CD14-positive monocyte (primary cell): ENCODE data around the gene RCOR1. TPM values are rescaled to one million over a fixed set of nuclear protein-coding genes. Genes with fewer than 3 reads are reported as not detected.

Experiments
- DNase-seq, 3 donors: peaks; one replicate each; pipeline ENCODE4 v3.0.0-alpha.2; 2011 to 2022
- H2AFZ ChIP-seq: 2 replicates; pipeline ENCODE4 v1.6.0; 2012; ENCODE audit warnings: mild to moderate bottlenecking, low read depth, low read length, inconsistent platforms; ENCODE audit not compliant: insufficient read depth, poor library complexity, severe bottlenecking
- H3K27ac ChIP-seq, 2 donors: 1 replicate in 1 of 2; 2 replicates in 1 of 2; pipeline ENCODE4 v1.5.1; 2012 to 2013; ENCODE audit warnings: low read length in 2 of 2, control low read depth in 1 of 2, inconsistent platforms in 1 of 2, low read depth in 1 of 2, mild to moderate bottlenecking in 1 of 2
- H3K27me3 ChIP-seq, 2 donors: one replicate each; pipeline versions ENCODE4 v1.6.0 to v1.6.1; 2011 to 2013; ENCODE audit warnings: low read length in 2 of 2; ENCODE audit not compliant: control insufficient read depth in 2 of 2, insufficient read depth in 2 of 2
- H3K36me3 ChIP-seq, 2 donors: replicated peaks in 1 of 2; 1 replicate in 1 of 2; 2 replicates in 1 of 2; pipeline versions ENCODE4 v1.5.1 to v1.6.1; 2012 to 2013; ENCODE audit warnings: low read length in 2 of 2, control low read depth in 1 of 2, inconsistent platforms in 1 of 2, mild to moderate bottlenecking in 1 of 2; ENCODE audit not compliant: insufficient read depth in 2 of 2, control insufficient read depth in 1 of 2
- H3K4me1 ChIP-seq, 2 donors: 1 replicate in 1 of 2; 2 replicates in 1 of 2; pipeline versions ENCODE4 v1.5.1 to v1.6.1; 2012 to 2013; ENCODE audit warnings: low read length in 2 of 2, control low read depth in 1 of 2, inconsistent platforms in 1 of 2, mild to moderate bottlenecking in 1 of 2, moderate library complexity in 1 of 2; ENCODE audit not compliant: insufficient read depth in 2 of 2, control insufficient read depth in 1 of 2
- H3K4me2 ChIP-seq: replicated peaks from 2 replicates; pipeline ENCODE3; 2012; ENCODE audit warnings: low read length, moderate library complexity, mild to moderate bottlenecking; ENCODE audit not compliant: poor library complexity, severe bottlenecking; ENCODE audit errors: extremely low read depth
- H3K4me3 ChIP-seq, 3 experiments: fragments of 200-600 bp in 1 of 3; sonication (generic) in 1 of 3; replicated peaks in 1 of 3; 1 replicate in 2 of 3; 2 replicates in 1 of 3; pipeline ENCODE4 v1.5.1; 2011 to 2013; ENCODE audit warnings: low read length in 3 of 3, mild to moderate bottlenecking in 3 of 3, control low read depth in 2 of 3, low read depth in 2 of 3, inconsistent platforms in 1 of 3, moderate library complexity in 1 of 3
- H3K79me2 ChIP-seq: 2 replicates; pipeline ENCODE4 v1.6.0; 2012; ENCODE audit warnings: mild to moderate bottlenecking, control low read depth, inconsistent platforms, low read length, moderate library complexity; ENCODE audit not compliant: insufficient read depth
- H3K9ac ChIP-seq: 2 replicates; pipeline ENCODE4 v1.6.0; 2017; ENCODE audit warnings: low read length, mild to moderate bottlenecking; ENCODE audit not compliant: insufficient read depth, poor library complexity, severe bottlenecking
- H3K9me3 ChIP-seq, 2 donors: replicated peaks in 1 of 2; 1 replicate in 1 of 2; 2 replicates in 1 of 2; pipeline versions ENCODE4 v1.5.1 to v1.6.1; 2012 to 2013; ENCODE audit warnings: low read length in 2 of 2, control low read depth in 1 of 2; ENCODE audit not compliant: control insufficient read depth in 1 of 2, insufficient read depth in 1 of 2
- H4K20me1 ChIP-seq: 2 replicates; pipeline ENCODE4 v1.6.0; 2012; ENCODE audit warnings: mild to moderate bottlenecking, low read length, control low read depth, moderate library complexity; ENCODE audit not compliant: insufficient read depth
- H3K27ac Mint-ChIP-seq, 7 donors: one replicate each; pipeline ENCODE4 v1.8.0; 2020; ENCODE audit warnings: mild to moderate bottlenecking in 7 of 7, mixed read lengths in 7 of 7, moderate library complexity in 6 of 7, inconsistent platforms in 2 of 7
- H3K27me3 Mint-ChIP-seq, 3 donors: one replicate each; pipeline ENCODE4 v1.8.0; 2021 to 2022; ENCODE audit warnings: low read depth in 3 of 3, mild to moderate bottlenecking in 3 of 3, mixed read lengths in 3 of 3, moderate library complexity in 3 of 3, inconsistent platforms in 1 of 3
- H3K36me3 Mint-ChIP-seq, 2 donors: one replicate each; pipeline ENCODE4 v1.8.0; 2020; ENCODE audit warnings: mixed read lengths in 2 of 2, inconsistent platforms in 1 of 2, mild to moderate bottlenecking in 1 of 2
- H3K4me1 Mint-ChIP-seq: one replicate; pipeline ENCODE4 v1.8.0; 2020; ENCODE audit warnings: mild to moderate bottlenecking, mixed read lengths
- H3K4me3 Mint-ChIP-seq, 2 donors: one replicate each; pipeline ENCODE4 v1.8.0; 2020; ENCODE audit warnings: mild to moderate bottlenecking in 2 of 2, mixed read lengths in 2 of 2, moderate library complexity in 1 of 2
- H3K9me3 Mint-ChIP-seq, 7 donors: one replicate each; pipeline ENCODE4 v1.8.0; 2020 to 2022; ENCODE audit warnings: mixed read lengths in 7 of 7, mild to moderate bottlenecking in 6 of 7, moderate library complexity in 6 of 7, inconsistent platforms in 2 of 7
- CTCF ChIP-seq: fragments of 200-600 bp; IDR thresholded peaks from one replicate; pipeline ENCODE4 v1.8.0; 2022; ENCODE audit warnings: antibody characterized with exemption, mild to moderate bottlenecking
- WGBS: methylation state at CpG from one replicate; pipeline ENCODE4 v1.1.5; 2013; ENCODE audit warnings: missing lambda C conversion rate; ENCODE audit not compliant: insufficient coverage; 5-methylcytosine and 5-hydroxymethylcytosine counted together
- intact Hi-C, 2 donors: fragments of 100-400 bp; cut with micrococcal nuclease; formaldehyde crosslinking; loops; one replicate each; pipeline versions ENCODE4 v1.15.0 to v1.15.1; 2023
- polyA plus RNA-seq, 3 donors: library from polyadenylated mRNA; depleted of rRNA in 1 of 3; unstranded in 2 of 3; stranded (reverse) in 1 of 3; fragments of 300-500 nt in 2 of 3; fragments of >200 nt in 1 of 3; fragmentation: Illumina TruSeq in 2 of 3; gene quantifications; 1 replicate in 2 of 3; 2 replicates in 1 of 3; pipeline ENCODE4 v1.2.3, GENCODE V29; 2012 to 2021

The RCOR1 gene
- polyA plus RNA-seq, 3 donors = 2.1 to 36.6 (median 2.3) TPM

- WGBS = no CpG with 5 or more reads among the region's 2 CpGs
- Histone ChIP-seq H3K36me3 (peaks cover 4 to 11% of the 10 kb centered on the region in 2 donors), H3K4me2 (no peak overlapping the region), H3K27me3 (no peaks in the 10 kb centered on the region), H3K4me3 (no peak overlapping the region), H3K79me2 (peaks cover 100% of the 10 kb centered on the region), H3K9ac (no peak overlapping the region), H4K20me1 (peaks cover 100% of the 10 kb centered on the region), H2AFZ (no peak overlapping the region), H3K4me1 (peaks cover 8 to 9% of the 10 kb centered on the region in 2 donors), H3K9me3 (no peaks in the 10 kb centered on the region), H3K27ac (no peak overlapping the region)
- H3K36me3 Mint-ChIP-seq = peaks cover 16 to 39% of the 10 kb centered on the region in 2 donors
- no peak for DNase-seq
- no peak for TF ChIP-seq CTCF
- H3K4me1 Mint-ChIP-seq = peaks cover 30% of the 10 kb centered on the region
- H3K4me3 Mint-ChIP-seq = no peak overlapping the region
- H3K27ac Mint-ChIP-seq = no peak overlapping the region
- H3K9me3 Mint-ChIP-seq = no peaks in the 10 kb centered on the region
- intact Hi-C loops = no loop called here
- H3K27me3 Mint-ChIP-seq = no peaks in the 10 kb centered on the region
Observed at GRCh38 chr14:102604183-102604582, 11.7 kb downstream of the RCOR1 start.

- peaks cover 4 to 17% of the 10 kb centered on the region in 2 donors for H3K36me3 ChIP-seq
- peaks cover 8 to 9% of the 10 kb centered on the region in 2 donors for H3K4me1 ChIP-seq
- Mint-ChIP-seq H3K9me3 (no peaks in the 10 kb centered on the region), H3K27me3 (no peaks in the 10 kb centered on the region), H3K36me3 (peaks cover 18 to 42% of the 10 kb centered on the region in 2 donors), H3K27ac (peak overlapping the region in 2 of 7 donors; percentile 43 to 69), H3K4me3 (no peak overlapping the region), H3K4me1 (peaks cover 25% of the 10 kb centered on the region)
- no peaks in the 10 kb centered on the region for H3K9me3 ChIP-seq
- peaks cover 100% of the 10 kb centered on the region for H3K79me2 ChIP-seq
- peaks cover 100% of the 10 kb centered on the region for H4K20me1 ChIP-seq
- TF ChIP-seq CTCF = no peak
- peak overlapping the region in 1 of 2 donors; percentile 16 for H3K27ac ChIP-seq
- H3K4me3 ChIP-seq = no peak overlapping the region
- H3K27me3 ChIP-seq = no peaks in the 10 kb centered on the region
- H2AFZ ChIP-seq = no peak overlapping the region
- no peak overlapping the region for H3K9ac ChIP-seq
- H3K4me2 ChIP-seq = no peak overlapping the region
- no CpG with 5 or more reads among the region's 2 CpGs for WGBS
- intact Hi-C loops = no loop called here
- no peak for DNase-seq
Observed at GRCh38 chr14:102605029-102605428, 12.6 kb downstream of the RCOR1 start.
